Measurements from ENCODE around the gene EEF1G.

GRCh38 chr11:62512961-62513360 lies 60.7 kb downstream of the EEF1G start:
- TF ChIP-seq CTCF (IDR thresholded peaks at IDR 0.05) (no peak), POLR2A (IDR thresholded peaks at IDR 0.05) (no peak)
